BJ (cell line): Measurements from ENCODE around the gene CCDC187. TPM values are rescaled to one million over a fixed set of nuclear protein-coding genes. Genes with fewer than 3 reads are reported as not detected.
"Not testable (repeated sequence)": the region's sequence is repeated elsewhere in the genome, so short reads cannot be mapped to it uniquely, and the experiment has no call there.

Experiments used
- CTCF ChIA-PET: fragments of 350-600 bp; formaldehyde crosslinking; extraction: SDS; loops from one replicate; lab custom pipeline; 2021; ENCODE audit warnings: antibody characterized with exemption, inconsistent platforms; lab: Yijun Ruan, JAX
- POLR2A ChIA-PET: fragments of 300-600 bp; sonication (Branson Sonifier 250); formaldehyde crosslinking; extraction: SDS; loops from one replicate; lab custom pipeline; 2021; ENCODE audit warnings: antibody characterized with exemption; lab: Charles Lee
- DNase-seq: peaks from one replicate; pipeline ENCODE4 v3.0.0-alpha.2; 2011; ENCODE audit warnings: low read depth
- H3K27me3 ChIP-seq: 2 replicates; pipeline ENCODE4 v1.6.0; 2011; ENCODE audit warnings: low read length; ENCODE audit not compliant: control insufficient read depth, insufficient read depth
- H3K36me3 ChIP-seq: 2 replicates; pipeline ENCODE4 v1.5.1; 2011; ENCODE audit warnings: low read length; ENCODE audit not compliant: control insufficient read depth, insufficient read depth
- H3K4me3 ChIP-seq: 2 replicates; pipeline ENCODE4 v1.5.1; 2011; ENCODE audit warnings: low read depth, mild to moderate bottlenecking, control low read depth, low read length
- polyA plus RNA-seq: library from polyadenylated mRNA; depleted of rRNA; stranded (reverse); fragments of >200 nt; gene quantifications from 2 replicates; pipeline ENCODE4 v1.2.3, GENCODE V29; 2011
- TF ChIP-seq, protein P1 (sequence below): IDR thresholded peaks from 2 replicates; pipeline ENCODE4 v1.5.1; 2011; ENCODE audit warnings: low read depth, mild to moderate bottlenecking, control low read depth, inconsistent platforms, low read length, moderate library complexity; ENCODE audit not compliant: insufficient read depth

Gene CCDC187
- polyA plus RNA-seq, 1 experiment, result not detected

- POLR2A ChIA-PET, result no interaction called here
- Histone ChIP-seq H3K36me3 (peaks cover 6% of the 10 kb centered on the region), H3K4me3 (no peak overlapping the region), H3K27me3 (no peaks in the 10 kb centered on the region)
- TF ChIP-seq, protein P1, sequence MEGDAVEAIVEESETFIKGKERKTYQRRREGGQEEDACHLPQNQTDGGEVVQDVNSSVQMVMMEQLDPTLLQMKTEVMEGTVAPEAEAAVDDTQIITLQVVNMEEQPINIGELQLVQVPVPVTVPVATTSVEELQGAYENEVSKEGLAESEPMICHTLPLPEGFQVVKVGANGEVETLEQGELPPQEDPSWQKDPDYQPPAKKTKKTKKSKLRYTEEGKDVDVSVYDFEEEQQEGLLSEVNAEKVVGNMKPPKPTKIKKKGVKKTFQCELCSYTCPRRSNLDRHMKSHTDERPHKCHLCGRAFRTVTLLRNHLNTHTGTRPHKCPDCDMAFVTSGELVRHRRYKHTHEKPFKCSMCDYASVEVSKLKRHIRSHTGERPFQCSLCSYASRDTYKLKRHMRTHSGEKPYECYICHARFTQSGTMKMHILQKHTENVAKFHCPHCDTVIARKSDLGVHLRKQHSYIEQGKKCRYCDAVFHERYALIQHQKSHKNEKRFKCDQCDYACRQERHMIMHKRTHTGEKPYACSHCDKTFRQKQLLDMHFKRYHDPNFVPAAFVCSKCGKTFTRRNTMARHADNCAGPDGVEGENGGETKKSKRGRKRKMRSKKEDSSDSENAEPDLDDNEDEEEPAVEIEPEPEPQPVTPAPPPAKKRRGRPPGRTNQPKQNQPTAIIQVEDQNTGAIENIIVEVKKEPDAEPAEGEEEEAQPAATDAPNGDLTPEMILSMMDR, result no peak
- CTCF ChIA-PET, result interaction anchor here (1.1 to 1.2 kb wide), 2 partner anchors 11 to 12 kb away, joined by 4 read pairs; no protein-coding TSS in a partner anchor
- DNase-seq, result no peak
Observed at GRCh38 chr9:136239135-136239982, 64.5 kb downstream of the CCDC187 start.

DNA sequence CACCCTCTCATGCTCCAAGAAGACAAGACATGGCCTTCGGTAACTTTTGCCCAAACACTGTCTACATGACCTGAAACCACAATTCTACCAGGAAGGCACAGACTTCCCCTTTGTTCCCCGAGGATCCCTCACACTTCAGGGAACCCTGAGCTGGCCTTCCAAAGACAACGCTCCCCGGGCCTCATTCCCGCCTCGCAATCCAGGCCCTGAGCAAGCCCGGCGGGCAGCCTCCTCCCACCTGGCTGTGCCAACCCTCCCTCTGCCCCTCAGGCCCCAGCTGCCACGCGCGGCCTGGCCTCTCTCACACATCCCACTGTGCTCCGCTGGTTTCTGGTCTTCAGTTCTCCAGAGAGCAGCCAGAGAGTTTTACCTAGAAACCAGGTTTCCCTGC lies 65.6 kb downstream of the CCDC187 start:
- TF ChIP-seq, protein P1, result no peak
- ChIA-PET POLR2A (no interaction called here), CTCF (no interaction called here)
- no peaks in the 10 kb centered on the region for H3K27me3 ChIP-seq
- peaks cover 6% of the 10 kb centered on the region for H3K36me3 ChIP-seq
- no peak for DNase-seq
- H3K4me3 ChIP-seq, result no peak overlapping the region

DNA sequence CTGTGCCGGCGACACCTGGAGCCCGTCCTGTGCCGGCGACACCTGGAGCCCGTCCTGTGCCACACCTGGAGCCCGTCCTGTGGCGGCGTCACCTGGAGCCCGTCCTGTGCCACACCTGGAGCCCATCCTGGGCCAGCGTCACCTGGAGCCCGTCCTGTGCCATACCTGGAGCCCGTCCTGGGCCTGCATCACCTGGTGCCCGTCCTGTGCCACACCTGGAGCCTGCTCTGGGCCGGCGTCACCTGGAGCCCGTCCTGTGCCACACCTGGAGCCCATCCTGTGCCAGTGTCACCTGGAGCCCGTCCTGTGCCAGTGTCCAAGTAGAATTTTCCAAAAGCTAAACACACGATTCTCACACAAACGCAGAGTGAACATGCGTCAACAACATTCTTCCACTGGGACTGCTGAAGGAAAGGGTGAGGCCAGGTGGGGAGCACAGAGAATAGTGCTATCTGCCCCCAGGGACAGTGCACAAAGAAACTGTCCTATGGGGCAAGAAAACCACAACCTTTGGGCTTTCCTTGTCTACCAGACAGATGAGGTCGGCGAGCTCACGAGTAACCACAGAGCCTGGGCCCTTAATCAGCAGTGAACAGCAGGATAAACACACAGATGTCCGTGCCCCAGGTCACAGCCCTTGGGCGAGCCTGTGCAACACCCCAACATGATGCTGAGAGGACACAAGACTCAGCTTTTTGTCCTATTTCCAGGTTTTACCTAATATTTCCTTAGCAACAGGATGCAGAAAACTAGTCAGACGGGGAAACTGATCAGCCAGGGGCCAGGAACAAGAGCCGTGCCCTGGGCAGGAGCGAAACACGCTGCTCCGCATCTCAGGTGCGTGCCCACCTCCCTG lies 66.2 kb downstream of the CCDC187 start:
- Histone ChIP-seq H3K36me3 (peaks cover 6% of the 10 kb centered on the region), H3K4me3 (no peak overlapping the region), H3K27me3 (no peaks in the 10 kb centered on the region)
- TF ChIP-seq, protein P1, result no peak
- DNase-seq, result no peak
- POLR2A ChIA-PET, result no interaction called here
- CTCF ChIA-PET, result no interaction called here

GRCh38 chr9:136236471-136237410 lies 67.2 kb downstream of the CCDC187 start:
- POLR2A ChIA-PET, H3K4me3 ChIP-seq, H3K27me3 ChIP-seq, DNase-seq, H3K36me3 ChIP-seq: not testable (repeated sequence)
- CTCF ChIA-PET, result interaction anchor here (1.0 to 1.1 kb wide), 2 partner anchors 8 to 17 kb away, joined by 3 read pairs; no protein-coding TSS in a partner anchor

- Histone ChIP-seq H3K36me3 (peaks cover 6% of the 10 kb centered on the region), H3K27me3 (no peaks in the 10 kb centered on the region), H3K4me3 (no peak overlapping the region)
- TF ChIP-seq, protein P1, result no peak
- ChIA-PET CTCF (interaction anchor here (1.0 to 1.1 kb wide), 2 partner anchors 9 to 16 kb away, joined by 3 read pairs; no protein-coding TSS in a partner anchor), POLR2A (no interaction called here)
- DNase-seq, result no peak
Observed at GRCh38 chr9:136235709-136236455, 68.0 kb downstream of the CCDC187 start.
